PC-3 (cell line): ENCODE measurements around the gene ROBO2. TPM values are rescaled to one million over a fixed set of nuclear protein-coding genes. Genes with fewer than 3 reads are reported as not detected.

ENCODE experiments used
- ATAC-seq: fragments of 200-7000 bp; cut with Tn5 transposase; 2 replicates; pipeline ENCODE4 v1.9.1; 2020; ENCODE audit warnings: mild to moderate bottlenecking, moderate library complexity
- BruUV-seq: library from RNA; stranded (reverse); fragments of 400-500 nt; replicated peaks from 2 replicates; lab custom pipeline; 2021; lab: Mats Ljungman, UMichigan
- CTCF ChIA-PET: fragments of 300-600 bp; sonication (Branson Sonifier 250); formaldehyde crosslinking; loops from one replicate; lab custom pipeline; 2022; ENCODE audit warnings: antibody characterized with exemption; lab: Charles Lee
- POLR2A ChIA-PET: fragments of 300-600 bp; sonication (Branson Sonifier 250); formaldehyde crosslinking; loops from one replicate; lab custom pipeline; 2022; ENCODE audit warnings: antibody characterized with exemption; ENCODE audit not compliant: unreplicated experiment; lab: Charles Lee
- DNase-seq: peaks from one replicate; pipeline ENCODE4 v3.0.0-alpha.2; 2015
- H2AFZ ChIP-seq: fragments of 300-600 bp; sonication (generic); 2 replicates; pipeline ENCODE4 v1.6.0; 2016; ENCODE audit warnings: antibody characterized with exemption, low read length
- H3F3A ChIP-seq: fragments of 300-600 bp; sonication (generic); one replicate; pipeline ENCODE4 v1.6.0; 2017; ENCODE audit warnings: antibody characterized with exemption, low read length, control low read depth, mild to moderate bottlenecking; ENCODE audit not compliant: unreplicated experiment
- H3K27ac ChIP-seq: fragments of 300-600 bp; sonication (generic); 2 replicates; pipeline ENCODE4 v1.5.1; 2016; ENCODE audit warnings: mild to moderate bottlenecking, low read length
- H3K27me3 ChIP-seq: fragments of 300-600 bp; sonication (generic); 2 replicates; pipeline ENCODE4 v1.6.1; 2016; ENCODE audit warnings: low read length, mixed read lengths
- H3K36me3 ChIP-seq: fragments of 300-600 bp; sonication (generic); 2 replicates; pipeline ENCODE4 v1.6.1; 2016; ENCODE audit warnings: low read depth, mixed run types, low read length, mixed read lengths
- H3K4me1 ChIP-seq: fragments of 300-600 bp; sonication (generic); 2 replicates; pipeline ENCODE4 v1.5.1; 2016; ENCODE audit warnings: low read length; ENCODE audit not compliant: insufficient read depth
- H3K4me2 ChIP-seq: fragments of 300-600 bp; sonication (generic); 2 replicates; pipeline ENCODE4 v1.6.0; 2016; ENCODE audit warnings: low read length
- H3K4me3 ChIP-seq: fragments of 300-600 bp; sonication (generic); 2 replicates; pipeline ENCODE4 v1.5.1; 2016; ENCODE audit warnings: mild to moderate bottlenecking, low read length, mixed read lengths
- H3K79me2 ChIP-seq: fragments of 300-600 bp; sonication (generic); 2 replicates; pipeline ENCODE4 v1.6.1; 2017; ENCODE audit warnings: low read length, mixed read lengths
- H3K9ac ChIP-seq: fragments of 300-600 bp; sonication (generic); 2 replicates; pipeline ENCODE4 v1.6.0; 2016; ENCODE audit warnings: mild to moderate bottlenecking, low read length
- H3K9me2 ChIP-seq: fragments of 300-600 bp; sonication (generic); replicated peaks from 2 replicates; pipeline ENCODE4 v1.6.1; 2016; ENCODE audit warnings: mixed run types, low read length, mixed read lengths
- H3K9me3 ChIP-seq: fragments of 300-600 bp; sonication (generic); 2 replicates; pipeline ENCODE4 v1.6.1; 2016; ENCODE audit warnings: low read length, mixed read lengths
- H4K20me1 ChIP-seq: fragments of 300-600 bp; sonication (generic); 2 replicates; pipeline ENCODE4 v1.6.1; 2016; ENCODE audit warnings: low read length, mixed read lengths
- EZH2 ChIP-seq: fragments of 300-600 bp; sonication (generic); IDR thresholded peaks from one replicate; pipeline ENCODE4 v1.6.1; 2017; ENCODE audit warnings: antibody characterized with exemption, mild to moderate bottlenecking, low read length; ENCODE audit not compliant: unreplicated experiment
- EZH2phosphoT487 ChIP-seq: fragments of 300-600 bp; sonication (generic); IDR thresholded peaks from 2 replicates; pipeline ENCODE4 v1.6.1; 2018; ENCODE audit warnings: mild to moderate bottlenecking, antibody characterized with exemption, low read length, borderline replicate concordance
- intact Hi-C: fragments of 100-400 bp; cut with micrococcal nuclease; formaldehyde crosslinking; loops from 2 replicates; pipeline ENCODE4 v1.9.0; 2023
- total RNA-seq: library from RNA; depleted of rRNA; stranded (reverse); fragments of >200 nt; gene quantifications from 2 replicates; pipeline ENCODE4 v1.2.3, GENCODE V29; 2014
- TF ChIP-seq, protein P1 (sequence below): fragments of 300-600 bp; sonication (generic); conservative IDR thresholded peaks from 2 replicates; pipeline ENCODE4 v1.5.1; 2017; ENCODE audit warnings: antibody characterized with exemption, low read depth, mild to moderate bottlenecking, low read length

Gene ROBO2
- total RNA-seq, 1 experiment from 2014 or later = not detected

DNA sequence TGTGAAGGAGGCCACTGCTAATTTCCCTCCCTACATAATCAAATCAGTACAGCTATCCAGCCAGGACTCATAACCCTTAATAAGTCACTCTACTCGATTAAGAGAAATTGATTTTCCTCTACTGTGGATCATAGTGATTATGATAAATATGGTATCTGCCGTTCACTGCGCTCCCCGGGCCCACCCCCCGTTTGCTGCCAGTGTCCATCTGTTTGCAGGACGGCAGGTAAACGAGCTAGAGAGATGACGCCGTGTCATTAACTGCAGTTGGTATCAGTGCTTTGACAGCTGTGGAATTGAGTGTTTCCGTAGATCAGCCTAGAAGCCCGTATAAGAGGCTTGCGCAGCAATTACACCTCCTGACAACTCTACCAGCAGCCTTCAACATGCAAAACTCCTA lies 94.9 kb downstream of the ROBO2 start:
- Histone ChIP-seq H3K4me1 (no peaks in the 10 kb centered on the region), H3K9ac (no peak overlapping the region), H3K27me3 (peaks cover 77% of the 10 kb centered on the region), H3K79me2 (no peaks in the 10 kb centered on the region), H3K27ac (no peak overlapping the region), H3K36me3 (no peaks in the 10 kb centered on the region), H3K9me2 (no peaks in the 10 kb centered on the region), H3K4me2 (no peak overlapping the region), H3F3A (no peaks in the 10 kb centered on the region), H4K20me1 (no peaks in the 10 kb centered on the region), H3K9me3 (no peaks in the 10 kb centered on the region), H2AFZ (no peak overlapping the region), H3K4me3 (no peak overlapping the region)
- no peak for ATAC-seq
- CTCF ChIA-PET = no interaction called here
- intact Hi-C loops = no loop called here
- POLR2A ChIA-PET = no interaction called here
- no peak for TF ChIP-seq EZH2
- no peak for TF ChIP-seq EZH2phosphoT487
- TF ChIP-seq, protein P1, sequence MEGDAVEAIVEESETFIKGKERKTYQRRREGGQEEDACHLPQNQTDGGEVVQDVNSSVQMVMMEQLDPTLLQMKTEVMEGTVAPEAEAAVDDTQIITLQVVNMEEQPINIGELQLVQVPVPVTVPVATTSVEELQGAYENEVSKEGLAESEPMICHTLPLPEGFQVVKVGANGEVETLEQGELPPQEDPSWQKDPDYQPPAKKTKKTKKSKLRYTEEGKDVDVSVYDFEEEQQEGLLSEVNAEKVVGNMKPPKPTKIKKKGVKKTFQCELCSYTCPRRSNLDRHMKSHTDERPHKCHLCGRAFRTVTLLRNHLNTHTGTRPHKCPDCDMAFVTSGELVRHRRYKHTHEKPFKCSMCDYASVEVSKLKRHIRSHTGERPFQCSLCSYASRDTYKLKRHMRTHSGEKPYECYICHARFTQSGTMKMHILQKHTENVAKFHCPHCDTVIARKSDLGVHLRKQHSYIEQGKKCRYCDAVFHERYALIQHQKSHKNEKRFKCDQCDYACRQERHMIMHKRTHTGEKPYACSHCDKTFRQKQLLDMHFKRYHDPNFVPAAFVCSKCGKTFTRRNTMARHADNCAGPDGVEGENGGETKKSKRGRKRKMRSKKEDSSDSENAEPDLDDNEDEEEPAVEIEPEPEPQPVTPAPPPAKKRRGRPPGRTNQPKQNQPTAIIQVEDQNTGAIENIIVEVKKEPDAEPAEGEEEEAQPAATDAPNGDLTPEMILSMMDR = no peak
- DNase-seq = no peak
- BruUV-seq = no TSS peak

DNA sequence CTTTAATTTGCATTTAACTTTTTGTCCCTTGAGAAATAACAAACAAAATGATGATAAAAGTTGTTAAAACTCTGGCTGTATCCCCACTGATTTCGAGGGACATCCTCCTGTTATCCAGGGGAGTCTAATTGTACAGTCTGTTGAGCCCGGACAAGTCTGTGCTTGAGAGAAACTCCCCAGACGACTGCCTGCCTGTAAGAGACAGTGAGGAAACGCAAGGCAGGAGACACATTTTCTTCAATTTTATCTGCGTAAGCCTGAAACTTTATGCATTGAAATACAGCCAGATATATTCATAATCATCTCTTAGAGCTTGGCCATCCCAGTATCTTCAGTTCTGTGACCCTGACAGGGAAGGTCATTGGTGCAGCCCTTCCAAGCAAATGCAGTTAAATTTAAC lies 97.7 kb downstream of the ROBO2 start:
- no peaks in the 10 kb centered on the region for H3K9me3 ChIP-seq
- BruUV-seq = no TSS peak
- H3K79me2 ChIP-seq = no peaks in the 10 kb centered on the region
- H3K27me3 ChIP-seq = peaks cover 82% of the 10 kb centered on the region
- no peak overlapping the region for H2AFZ ChIP-seq
- H4K20me1 ChIP-seq = no peaks in the 10 kb centered on the region
- no peaks in the 10 kb centered on the region for H3F3A ChIP-seq
- no peak overlapping the region for H3K4me3 ChIP-seq
- ChIA-PET CTCF (no interaction called here), POLR2A (no interaction called here)
- H3K9ac ChIP-seq = no peak overlapping the region
- intact Hi-C loops = no loop called here
- no peak overlapping the region for H3K27ac ChIP-seq
- no peaks in the 10 kb centered on the region for H3K36me3 ChIP-seq
- TF ChIP-seq EZH2 = no peak
- TF ChIP-seq, protein P1 = no peak
- no peak for TF ChIP-seq EZH2phosphoT487
- no peaks in the 10 kb centered on the region for H3K9me2 ChIP-seq
- no peaks in the 10 kb centered on the region for H3K4me1 ChIP-seq
- no peak for DNase-seq
- H3K4me2 ChIP-seq = no peak overlapping the region
- ATAC-seq = no peak

DNA sequence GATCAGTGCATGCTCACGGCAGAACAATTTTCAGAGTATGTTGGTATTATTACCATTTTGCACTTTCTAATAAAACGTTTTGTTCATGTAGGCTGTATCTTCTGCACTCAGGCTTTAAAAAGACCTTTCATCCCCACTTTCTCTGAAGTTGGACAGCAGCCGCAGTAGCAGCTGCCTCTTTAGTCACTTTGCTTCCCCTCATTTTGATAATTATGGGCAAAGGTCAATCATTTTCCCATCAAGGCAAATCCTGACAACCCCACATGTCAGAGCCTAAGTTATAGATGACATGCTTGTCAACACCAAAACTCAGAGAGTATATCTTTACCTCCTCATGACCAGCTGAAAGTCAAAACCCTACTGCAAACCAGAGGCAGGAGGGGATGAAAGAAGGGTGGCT lies 99.7 kb downstream of the ROBO2 start:
- no TSS peak for BruUV-seq
- ATAC-seq (no peak), DNase-seq (no peak)
- Histone ChIP-seq H3K4me1 (no peaks in the 10 kb centered on the region), H3K27me3 (peaks cover 69% of the 10 kb centered on the region), H3K4me2 (no peak overlapping the region), H2AFZ (no peak overlapping the region), H3F3A (no peaks in the 10 kb centered on the region), H3K36me3 (no peaks in the 10 kb centered on the region), H3K9ac (no peak overlapping the region), H3K4me3 (no peak overlapping the region), H3K79me2 (no peaks in the 10 kb centered on the region), H3K27ac (no peak overlapping the region), H3K9me3 (no peaks in the 10 kb centered on the region), H4K20me1 (no peaks in the 10 kb centered on the region), H3K9me2 (no peaks in the 10 kb centered on the region)
- intact Hi-C loops = no loop called here
- TF ChIP-seq EZH2 (no peak), EZH2phosphoT487 (no peak)
- TF ChIP-seq, protein P1 = no peak
- POLR2A ChIA-PET = no interaction called here
- CTCF ChIA-PET = no interaction called here
